Stimulated activated CD8-positive, alpha-beta memory T cell treated with anti-CD3 and anti-CD28 coated beads, Interleukin-15, amount 100 ng/mL, for 48 hours (primary cell): ENCODE results near the gene CDC37L1.
"Not testable (repeated sequence)": the region's sequence is repeated elsewhere in the genome, so short reads cannot be mapped to it uniquely, and the experiment has no call there.

Experiments
- DNase-seq, 2 donors: peaks; one replicate each; pipeline ENCODE4 v3.0.0-alpha.2; 2020; ENCODE audit warnings: low read depth in 2 of 2

The CDC37L1 gene

GRCh38 chr9:4754530-4754929, 75.2 kb downstream of the CDC37L1 start:
- not testable (repeated sequence) for DNase-seq

GRCh38 chr9:4755026-4755609, 75.7 kb downstream of the CDC37L1 start:
- no peak for DNase-seq

GRCh38 chr9:4756420-4756819, 77.1 kb downstream of the CDC37L1 start:
- no peak for DNase-seq
